Measurements from ENCODE around the gene ZBTB11.

- TF ChIP-seq CTCF (IDR thresholded peaks at IDR 0.05) (no peak), POLR2A (IDR thresholded peaks at IDR 0.05) (no peak), POLR2AphosphoS5 (IDR thresholded peaks at IDR 0.05) (no peak)
Observed at GRCh38 chr3:101677436-101678286, 729 bp upstream of the ZBTB11 start.
